ENCODE measurements around the gene MYEOV.

Gene MYEOV

GRCh38 chr11:69253028-69253427, 40.9 kb upstream of the MYEOV start:
- no peak overlapping the region for H3K4me3 ChIP-seq (ENCODE audit: insufficient read depth, low read length, poor library complexity, severe bottlenecking)

GRCh38 chr11:69257134-69257533, 36.8 kb upstream of the MYEOV start:
- no peaks in the 10 kb centered on the region for H3K36me3 ChIP-seq (ENCODE audit: low read length)
- no peaks in the 10 kb centered on the region for H4K20me1 ChIP-seq (ENCODE audit: low read depth, low read length)
- H3K9me3 ChIP-seq (ENCODE audit: insufficient read depth, low read length) = no peaks in the 10 kb centered on the region
- H3K9ac ChIP-seq (ENCODE audit: low read length) = no peak overlapping the region
- no peak overlapping the region for H3K4me3 ChIP-seq (ENCODE audit: insufficient read depth, low read length, poor library complexity, severe bottlenecking)
- TF ChIP-seq CTCF (IDR thresholded peaks at IDR 0.05; ENCODE audit: insufficient read depth, low read length, poor library complexity, severe bottlenecking) = no peak
- TF ChIP-seq EZH2phosphoT487 (conservative IDR thresholded peaks at IDR 0.05; ENCODE audit: low read length) = no peak
- no peaks in the 10 kb centered on the region for H3K79me2 ChIP-seq (ENCODE audit: insufficient read depth, low read length)
- H3K27ac ChIP-seq (ENCODE audit: low read depth, low read length) = no peak overlapping the region
- H3K27me3 ChIP-seq (ENCODE audit: low read length) = no peaks in the 10 kb centered on the region
- no peak overlapping the region for H2AFZ ChIP-seq (ENCODE audit: low read depth, low read length, severe bottlenecking)
- H3F3A ChIP-seq (ENCODE audit: insufficient read depth) = no peaks in the 10 kb centered on the region
- H3K4me2 ChIP-seq (ENCODE audit: low read depth, low read length, poor library complexity, severe bottlenecking) = no peak overlapping the region
- no peaks in the 10 kb centered on the region for H3K9me2 ChIP-seq (replicated peaks; ENCODE audit: insufficient read depth, low read length)

More at GRCh38 chr11:69253028-69253427, 40.9 kb upstream of the MYEOV start:
- H3K36me3 ChIP-seq (ENCODE audit: low read length) = no peaks in the 10 kb centered on the region
- H3K9me2 ChIP-seq (replicated peaks; ENCODE audit: insufficient read depth, low read length) = no peaks in the 10 kb centered on the region
- H3K4me2 ChIP-seq (ENCODE audit: low read depth, low read length, poor library complexity, severe bottlenecking) = no peak overlapping the region
- H3K9ac ChIP-seq (ENCODE audit: low read length) = no peak overlapping the region
- H3K27me3 ChIP-seq (ENCODE audit: low read length) = no peaks in the 10 kb centered on the region
- no peaks in the 10 kb centered on the region for H4K20me1 ChIP-seq (ENCODE audit: low read depth, low read length)
- no peak for TF ChIP-seq EZH2phosphoT487 (conservative IDR thresholded peaks at IDR 0.05; ENCODE audit: low read length)
- no peak for TF ChIP-seq CTCF (IDR thresholded peaks at IDR 0.05; ENCODE audit: insufficient read depth, low read length, poor library complexity, severe bottlenecking)
- no peaks in the 10 kb centered on the region for H3K9me3 ChIP-seq (ENCODE audit: insufficient read depth, low read length)
- no peak overlapping the region for H2AFZ ChIP-seq (ENCODE audit: low read depth, low read length, severe bottlenecking)
- H3K79me2 ChIP-seq (ENCODE audit: insufficient read depth, low read length) = no peaks in the 10 kb centered on the region
- H3K27ac ChIP-seq (ENCODE audit: low read depth, low read length) = no peak overlapping the region
- H3F3A ChIP-seq (ENCODE audit: insufficient read depth) = no peaks in the 10 kb centered on the region

- Histone ChIP-seq H3K9me2 (replicated peaks; ENCODE audit: insufficient read depth, low read length) (no peaks in the 10 kb centered on the region), H3K9ac (ENCODE audit: low read length) (no peak overlapping the region), H4K20me1 (ENCODE audit: low read depth, low read length) (no peaks in the 10 kb centered on the region), H3F3A (ENCODE audit: insufficient read depth) (no peaks in the 10 kb centered on the region), H3K4me3 (ENCODE audit: insufficient read depth, low read length, poor library complexity, severe bottlenecking) (no peak overlapping the region), H3K9me3 (ENCODE audit: insufficient read depth, low read length) (no peaks in the 10 kb centered on the region), H3K79me2 (ENCODE audit: insufficient read depth, low read length) (no peaks in the 10 kb centered on the region), H3K27me3 (ENCODE audit: low read length) (no peaks in the 10 kb centered on the region), H3K4me2 (ENCODE audit: low read depth, low read length, poor library complexity, severe bottlenecking) (no peak overlapping the region), H2AFZ (ENCODE audit: low read depth, low read length, severe bottlenecking) (no peak overlapping the region), H3K27ac (ENCODE audit: low read depth, low read length) (no peak overlapping the region), H3K36me3 (ENCODE audit: low read length) (no peaks in the 10 kb centered on the region)
- TF ChIP-seq EZH2phosphoT487 (conservative IDR thresholded peaks at IDR 0.05; ENCODE audit: low read length) (no peak), CTCF (IDR thresholded peaks at IDR 0.05; ENCODE audit: insufficient read depth, low read length, poor library complexity, severe bottlenecking) (no peak)
Observed at GRCh38 chr11:69257838-69258658, 35.9 kb upstream of the MYEOV start.
